PC-3 (cell line): ENCODE data around the gene MSI2. TPM values are rescaled to one million over a fixed set of nuclear protein-coding genes. Genes with fewer than 3 reads are reported as not detected.

Experiments used
- ATAC-seq: fragments of 200-7000 bp; cut with Tn5 transposase; 2 replicates; pipeline ENCODE4 v1.9.1; 2020; ENCODE audit warnings: mild to moderate bottlenecking, moderate library complexity
- BruUV-seq: library from RNA; stranded (reverse); fragments of 400-500 nt; replicated peaks from 2 replicates; lab custom pipeline; 2021; lab: Mats Ljungman, UMichigan
- CTCF ChIA-PET: fragments of 300-600 bp; sonication (Branson Sonifier 250); formaldehyde crosslinking; loops from one replicate; lab custom pipeline; 2022; ENCODE audit warnings: antibody characterized with exemption; lab: Charles Lee
- POLR2A ChIA-PET: fragments of 300-600 bp; sonication (Branson Sonifier 250); formaldehyde crosslinking; loops from one replicate; lab custom pipeline; 2022; ENCODE audit warnings: antibody characterized with exemption; ENCODE audit not compliant: unreplicated experiment; lab: Charles Lee
- DNase-seq: peaks from one replicate; pipeline ENCODE4 v3.0.0-alpha.2; 2015
- H2AFZ ChIP-seq: fragments of 300-600 bp; sonication (generic); 2 replicates; pipeline ENCODE4 v1.6.0; 2016; ENCODE audit warnings: antibody characterized with exemption, low read length
- H3F3A ChIP-seq: fragments of 300-600 bp; sonication (generic); one replicate; pipeline ENCODE4 v1.6.0; 2017; ENCODE audit warnings: antibody characterized with exemption, low read length, control low read depth, mild to moderate bottlenecking; ENCODE audit not compliant: unreplicated experiment
- H3K27ac ChIP-seq: fragments of 300-600 bp; sonication (generic); 2 replicates; pipeline ENCODE4 v1.5.1; 2016; ENCODE audit warnings: mild to moderate bottlenecking, low read length
- H3K27me3 ChIP-seq: fragments of 300-600 bp; sonication (generic); 2 replicates; pipeline ENCODE4 v1.6.1; 2016; ENCODE audit warnings: low read length, mixed read lengths
- H3K36me3 ChIP-seq: fragments of 300-600 bp; sonication (generic); 2 replicates; pipeline ENCODE4 v1.6.1; 2016; ENCODE audit warnings: low read depth, mixed run types, low read length, mixed read lengths
- H3K4me1 ChIP-seq: fragments of 300-600 bp; sonication (generic); 2 replicates; pipeline ENCODE4 v1.5.1; 2016; ENCODE audit warnings: low read length; ENCODE audit not compliant: insufficient read depth
- H3K4me2 ChIP-seq: fragments of 300-600 bp; sonication (generic); 2 replicates; pipeline ENCODE4 v1.6.0; 2016; ENCODE audit warnings: low read length
- H3K4me3 ChIP-seq: fragments of 300-600 bp; sonication (generic); 2 replicates; pipeline ENCODE4 v1.5.1; 2016; ENCODE audit warnings: mild to moderate bottlenecking, low read length, mixed read lengths
- H3K79me2 ChIP-seq: fragments of 300-600 bp; sonication (generic); 2 replicates; pipeline ENCODE4 v1.6.1; 2017; ENCODE audit warnings: low read length, mixed read lengths
- H3K9ac ChIP-seq: fragments of 300-600 bp; sonication (generic); 2 replicates; pipeline ENCODE4 v1.6.0; 2016; ENCODE audit warnings: mild to moderate bottlenecking, low read length
- H3K9me2 ChIP-seq: fragments of 300-600 bp; sonication (generic); replicated peaks from 2 replicates; pipeline ENCODE4 v1.6.1; 2016; ENCODE audit warnings: mixed run types, low read length, mixed read lengths
- H3K9me3 ChIP-seq: fragments of 300-600 bp; sonication (generic); 2 replicates; pipeline ENCODE4 v1.6.1; 2016; ENCODE audit warnings: low read length, mixed read lengths
- H4K20me1 ChIP-seq: fragments of 300-600 bp; sonication (generic); 2 replicates; pipeline ENCODE4 v1.6.1; 2016; ENCODE audit warnings: low read length, mixed read lengths
- EZH2 ChIP-seq: fragments of 300-600 bp; sonication (generic); IDR thresholded peaks from one replicate; pipeline ENCODE4 v1.6.1; 2017; ENCODE audit warnings: antibody characterized with exemption, mild to moderate bottlenecking, low read length; ENCODE audit not compliant: unreplicated experiment
- EZH2phosphoT487 ChIP-seq: fragments of 300-600 bp; sonication (generic); IDR thresholded peaks from 2 replicates; pipeline ENCODE4 v1.6.1; 2018; ENCODE audit warnings: mild to moderate bottlenecking, antibody characterized with exemption, low read length, borderline replicate concordance
- intact Hi-C: fragments of 100-400 bp; cut with micrococcal nuclease; formaldehyde crosslinking; loops from 2 replicates; pipeline ENCODE4 v1.9.0; 2023
- total RNA-seq: library from RNA; depleted of rRNA; stranded (reverse); fragments of >200 nt; gene quantifications from 2 replicates; pipeline ENCODE4 v1.2.3, GENCODE V29; 2014
- TF ChIP-seq, protein P1 (sequence below): fragments of 300-600 bp; sonication (generic); conservative IDR thresholded peaks from 2 replicates; pipeline ENCODE4 v1.5.1; 2017; ENCODE audit warnings: antibody characterized with exemption, low read depth, mild to moderate bottlenecking, low read length

MSI2 gene
- total RNA-seq, 1 experiment from 2014 or later, result 54.7 TPM

DNA sequence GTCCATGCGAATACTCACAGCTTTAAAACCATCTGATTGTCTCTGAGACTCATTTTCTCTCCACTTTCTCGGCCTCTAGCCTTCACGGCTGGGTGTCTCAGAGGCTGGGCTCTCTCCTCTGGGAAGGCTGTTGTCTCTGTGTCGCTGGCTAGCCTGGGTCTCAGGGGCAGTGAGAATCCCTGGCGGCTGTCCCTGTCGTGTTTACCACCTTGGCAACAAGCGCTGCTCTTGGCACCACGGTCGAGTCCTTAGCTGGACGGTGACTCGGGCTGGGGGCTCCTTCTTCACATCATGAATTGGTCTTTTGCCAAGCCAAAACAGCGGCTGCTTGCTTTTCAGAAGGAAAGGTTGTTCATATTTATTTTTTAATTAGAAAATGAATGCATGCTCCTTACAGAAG is 81.1 kb downstream of the MSI2 start:
- no peaks in the 10 kb centered on the region for H4K20me1 ChIP-seq
- H3K27me3 ChIP-seq, result no peaks in the 10 kb centered on the region
- TF ChIP-seq, protein P1, sequence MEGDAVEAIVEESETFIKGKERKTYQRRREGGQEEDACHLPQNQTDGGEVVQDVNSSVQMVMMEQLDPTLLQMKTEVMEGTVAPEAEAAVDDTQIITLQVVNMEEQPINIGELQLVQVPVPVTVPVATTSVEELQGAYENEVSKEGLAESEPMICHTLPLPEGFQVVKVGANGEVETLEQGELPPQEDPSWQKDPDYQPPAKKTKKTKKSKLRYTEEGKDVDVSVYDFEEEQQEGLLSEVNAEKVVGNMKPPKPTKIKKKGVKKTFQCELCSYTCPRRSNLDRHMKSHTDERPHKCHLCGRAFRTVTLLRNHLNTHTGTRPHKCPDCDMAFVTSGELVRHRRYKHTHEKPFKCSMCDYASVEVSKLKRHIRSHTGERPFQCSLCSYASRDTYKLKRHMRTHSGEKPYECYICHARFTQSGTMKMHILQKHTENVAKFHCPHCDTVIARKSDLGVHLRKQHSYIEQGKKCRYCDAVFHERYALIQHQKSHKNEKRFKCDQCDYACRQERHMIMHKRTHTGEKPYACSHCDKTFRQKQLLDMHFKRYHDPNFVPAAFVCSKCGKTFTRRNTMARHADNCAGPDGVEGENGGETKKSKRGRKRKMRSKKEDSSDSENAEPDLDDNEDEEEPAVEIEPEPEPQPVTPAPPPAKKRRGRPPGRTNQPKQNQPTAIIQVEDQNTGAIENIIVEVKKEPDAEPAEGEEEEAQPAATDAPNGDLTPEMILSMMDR, result no peak
- TF ChIP-seq EZH2phosphoT487, result no peak
- no peak for TF ChIP-seq EZH2
- no peaks in the 10 kb centered on the region for H3K79me2 ChIP-seq
- ATAC-seq (no peak), DNase-seq (no peak)
- intact Hi-C loops, result no loop called here
- H3K4me3 ChIP-seq, result no peak overlapping the region
- H3K9ac ChIP-seq, result no peak overlapping the region
- ChIA-PET POLR2A (no interaction called here), CTCF (no interaction called here)
- no peaks in the 10 kb centered on the region for H3K9me2 ChIP-seq
- H3K4me1 ChIP-seq, result no peaks in the 10 kb centered on the region
- no peak overlapping the region for H3K27ac ChIP-seq
- H3K4me2 ChIP-seq, result no peak overlapping the region
- no peaks in the 10 kb centered on the region for H3K9me3 ChIP-seq
- BruUV-seq, result no TSS peak
- H3F3A ChIP-seq, result no peaks in the 10 kb centered on the region
- H3K36me3 ChIP-seq, result no peaks in the 10 kb centered on the region
- no peak overlapping the region for H2AFZ ChIP-seq

DNA sequence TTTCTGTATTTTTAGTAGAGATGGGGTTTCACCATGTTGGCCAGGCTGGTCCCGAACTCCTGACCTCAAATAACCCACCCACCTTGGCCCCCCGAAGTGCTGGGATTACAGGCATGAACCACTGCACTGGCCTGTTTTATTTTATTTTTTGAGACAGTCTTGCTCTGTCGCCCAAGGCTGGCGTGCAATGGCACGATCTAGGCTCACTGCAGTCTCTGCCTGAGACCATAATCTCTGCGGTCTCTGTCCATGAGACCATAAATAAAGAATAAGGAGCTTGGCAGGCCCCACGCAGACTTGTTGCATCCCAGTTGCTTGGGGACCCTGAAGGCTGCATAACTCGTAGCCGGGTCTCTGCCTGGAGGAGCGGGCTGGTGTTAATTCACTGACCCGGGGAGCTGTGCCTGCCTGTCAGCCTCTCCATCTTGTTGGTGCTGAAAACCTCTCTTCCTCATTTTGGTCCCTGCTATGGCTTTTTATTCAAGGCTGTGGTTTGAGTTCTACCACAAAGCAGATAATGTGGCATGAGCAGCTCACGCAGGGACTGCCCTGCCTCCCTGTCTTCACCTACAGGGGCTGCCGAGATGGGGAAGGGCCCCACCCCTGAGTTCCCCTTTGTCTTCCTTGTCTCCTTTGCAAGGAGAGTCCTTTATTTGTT is 82.1 kb downstream of the MSI2 start:
- no peak overlapping the region for H3K27ac ChIP-seq
- H3K4me2 ChIP-seq, result no peak overlapping the region

More for the DNA sequence above, 82.1 kb downstream of the MSI2 start:
- Histone ChIP-seq H3K9me3 (no peaks in the 10 kb centered on the region), H3K4me1 (no peaks in the 10 kb centered on the region), H3K79me2 (no peaks in the 10 kb centered on the region), H3K9ac (no peak overlapping the region), H3K9me2 (no peaks in the 10 kb centered on the region), H3K27me3 (no peaks in the 10 kb centered on the region), H3K36me3 (no peaks in the 10 kb centered on the region), H3F3A (no peaks in the 10 kb centered on the region), H2AFZ (no peak overlapping the region), H4K20me1 (no peaks in the 10 kb centered on the region), H3K4me3 (no peak overlapping the region)
- intact Hi-C loops, result no loop called here
- ChIA-PET CTCF (no interaction called here), POLR2A (no interaction called here)
- DNase-seq (no peak), ATAC-seq (no peak)
- no TSS peak for BruUV-seq
- no peak for TF ChIP-seq EZH2phosphoT487
- TF ChIP-seq, protein P1, result no peak
- no peak for TF ChIP-seq EZH2
